Skeletal muscle satellite cell (primary cell): ENCODE measurements around the gene ARHGEF7.
A peak's percentile ranks its signal among the peaks of the same experiment; 100 is the strongest.

Experiments
- H3K27me3 ChIP-seq: 2 replicates; pipeline ENCODE4 v1.7.0; 2013; ENCODE audit warnings: low read length; ENCODE audit not compliant: control insufficient read depth, insufficient read depth
- H3K36me3 ChIP-seq: 2 replicates; pipeline ENCODE4 v1.7.0; 2013; ENCODE audit warnings: mild to moderate bottlenecking, control low read depth, low read length; ENCODE audit not compliant: insufficient read depth
- H3K4me1 ChIP-seq: 2 replicates; pipeline ENCODE4 v1.7.0; 2013; ENCODE audit warnings: low read length; ENCODE audit not compliant: control insufficient read depth, insufficient read depth
- H3K4me2 ChIP-seq: 2 replicates; pipeline ENCODE4 v1.7.0; 2013; ENCODE audit warnings: mild to moderate bottlenecking, low read length
- H3K4me3 ChIP-seq: 2 replicates; pipeline ENCODE4 v1.7.0; 2013; ENCODE audit warnings: low read length
- H3K9ac ChIP-seq: 2 replicates; pipeline ENCODE4 v1.7.0; 2013; ENCODE audit warnings: mild to moderate bottlenecking, low read depth, low read length, moderate library complexity
- H3K9me3 ChIP-seq: replicated peaks from 2 replicates; pipeline ENCODE4 v1.7.0; 2013; ENCODE audit warnings: mild to moderate bottlenecking, control low read depth, low read length

Gene ARHGEF7

DNA sequence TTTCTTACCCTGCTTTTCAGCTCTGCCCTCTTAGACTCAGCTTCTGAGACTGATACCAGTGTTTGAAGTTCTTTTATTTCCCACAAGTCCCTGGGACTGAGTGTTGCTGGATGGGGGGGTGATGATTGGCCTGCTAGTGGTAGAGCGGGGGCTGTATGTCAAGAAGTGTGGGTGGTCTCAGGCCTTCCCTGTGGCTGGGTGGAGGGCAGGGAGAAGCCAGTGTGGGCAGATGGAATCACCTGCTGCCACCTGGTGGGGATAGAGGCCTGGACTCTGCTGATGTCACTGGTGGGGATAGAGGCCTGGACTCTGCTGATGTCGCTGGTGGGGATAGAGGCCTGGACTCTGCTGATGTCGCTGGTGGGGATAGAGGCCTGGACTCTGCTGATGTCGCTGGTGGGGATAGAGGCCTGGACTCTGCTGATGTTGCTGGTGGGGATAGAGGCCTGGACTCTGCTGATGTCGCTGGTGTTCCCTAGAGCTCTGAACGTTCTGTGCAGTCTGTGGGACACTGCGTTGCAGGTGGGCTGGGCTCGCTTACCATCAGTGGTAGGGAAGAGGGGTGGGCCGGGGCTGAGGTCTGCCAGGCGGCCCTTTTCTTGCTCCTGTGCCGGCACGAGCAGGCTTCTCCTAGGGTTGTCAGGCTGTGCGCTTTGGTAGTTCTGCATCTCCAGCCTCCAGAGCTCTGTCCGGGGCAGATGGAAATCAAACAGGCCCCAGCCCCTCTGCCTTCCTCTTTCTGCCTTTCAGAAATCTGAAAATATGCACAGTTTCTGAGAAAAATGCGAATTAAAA lies 101.3 kb downstream of the ARHGEF7 start:
- H3K9me3 ChIP-seq, result no peaks in the 10 kb centered on the region

DNA sequence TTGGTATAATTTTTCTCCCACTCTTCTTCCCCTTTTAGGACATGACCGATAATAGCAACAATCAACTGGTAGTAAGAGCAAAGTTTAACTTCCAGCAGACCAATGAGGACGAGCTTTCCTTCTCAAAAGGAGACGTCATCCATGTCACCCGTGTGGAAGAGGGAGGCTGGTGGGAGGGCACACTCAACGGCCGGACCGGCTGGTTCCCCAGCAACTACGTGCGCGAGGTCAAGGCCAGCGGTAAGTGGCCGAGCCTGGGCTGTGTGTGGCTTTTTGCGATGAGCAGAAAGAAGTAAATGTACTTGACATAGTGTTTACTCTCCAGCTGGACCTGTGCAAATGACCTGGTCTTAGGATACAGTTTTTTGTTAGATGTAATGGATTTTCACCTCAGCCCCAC lies 102.5 kb downstream of the ARHGEF7 start:
- Histone ChIP-seq H3K4me2 (no peak overlapping the region), H3K4me1 (peaks cover 8% of the 10 kb centered on the region), H3K9ac (no peak overlapping the region), H3K4me3 (no peak overlapping the region), H3K9me3 (no peaks in the 10 kb centered on the region), H3K36me3 (peaks cover 4% of the 10 kb centered on the region), H3K27me3 (no peaks in the 10 kb centered on the region)

More for the DNA sequence above, 101.3 kb downstream of the ARHGEF7 start:
- H3K4me1 ChIP-seq, result peaks cover 20% of the 10 kb centered on the region
- no peak overlapping the region for H3K4me2 ChIP-seq
- H3K36me3 ChIP-seq, result peaks cover 4% of the 10 kb centered on the region
- no peak overlapping the region for H3K4me3 ChIP-seq
- H3K27me3 ChIP-seq, result no peaks in the 10 kb centered on the region
- H3K9ac ChIP-seq, result no peak overlapping the region

DNA sequence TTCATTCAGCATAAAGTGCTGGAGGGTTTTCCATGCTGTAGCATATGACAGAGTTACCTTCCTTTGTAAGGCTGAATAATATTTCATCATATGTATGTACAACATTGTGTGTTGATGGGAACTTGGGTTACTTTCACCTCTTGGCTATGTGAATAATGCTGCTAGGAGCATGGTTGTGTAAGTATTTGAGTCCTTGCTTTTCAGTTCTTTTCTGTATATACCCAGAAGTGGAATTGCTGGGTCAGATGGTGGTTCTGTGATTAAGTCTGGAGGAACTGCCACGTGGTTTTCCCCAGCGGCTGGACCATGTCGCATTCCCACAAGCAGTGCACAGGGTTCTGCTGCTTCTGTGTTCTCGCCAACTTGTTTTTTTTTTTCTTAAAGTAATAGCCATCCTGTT lies 104.2 kb downstream of the ARHGEF7 start:
- H3K4me2 ChIP-seq, result no peak overlapping the region
- peaks cover 8% of the 10 kb centered on the region for H3K4me1 ChIP-seq
- no peaks in the 10 kb centered on the region for H3K27me3 ChIP-seq
- no peaks in the 10 kb centered on the region for H3K9me3 ChIP-seq
- no peak overlapping the region for H3K4me3 ChIP-seq
- H3K36me3 ChIP-seq, result peaks cover 4% of the 10 kb centered on the region
- no peak overlapping the region for H3K9ac ChIP-seq

DNA sequence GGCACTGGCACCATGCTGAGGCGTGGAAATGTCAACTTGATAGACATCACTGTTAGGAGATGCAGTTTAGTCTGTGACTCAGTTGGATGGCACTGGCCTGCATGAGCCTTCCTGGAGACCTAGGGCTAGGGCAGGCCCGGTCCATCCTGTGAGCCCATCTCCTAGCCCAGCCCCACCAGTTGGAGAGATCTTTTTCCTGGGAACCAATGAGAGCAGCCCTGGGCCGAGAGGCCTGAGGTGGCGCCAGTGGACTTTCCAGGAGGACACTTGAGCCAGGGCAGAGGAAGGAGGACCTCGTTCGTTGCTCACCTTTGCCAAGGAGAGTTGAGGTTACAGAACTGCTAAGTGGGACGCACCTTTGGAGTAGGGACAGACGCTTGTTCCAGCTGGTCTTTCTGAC lies 104.8 kb downstream of the ARHGEF7 start:
- Histone ChIP-seq H3K36me3 (peaks cover 4% of the 10 kb centered on the region), H3K4me3 (no peak overlapping the region), H3K4me1 (peaks cover 8% of the 10 kb centered on the region), H3K9ac (no peak overlapping the region), H3K27me3 (no peaks in the 10 kb centered on the region), H3K9me3 (no peaks in the 10 kb centered on the region), H3K4me2 (no peak overlapping the region)

DNA sequence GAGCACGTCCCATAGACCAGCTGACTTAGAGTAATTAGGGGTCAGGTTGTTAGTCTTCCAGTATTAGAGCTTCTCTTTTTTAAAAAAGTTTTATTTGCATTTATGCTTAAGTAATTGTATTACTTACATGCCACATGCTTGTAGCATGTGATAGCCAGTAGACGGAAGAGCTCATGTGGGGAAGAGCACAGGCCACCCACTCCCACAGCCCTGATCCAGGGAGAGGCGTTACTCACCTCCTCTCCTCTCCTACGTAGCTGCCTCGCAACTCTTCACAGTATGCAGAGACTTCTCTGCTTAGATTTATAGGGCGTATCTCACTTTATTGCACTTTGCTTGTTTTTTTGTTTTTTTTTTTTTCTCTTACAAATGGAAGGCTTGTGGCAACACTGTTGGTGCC lies 110.1 kb downstream of the ARHGEF7 start:
- Histone ChIP-seq H3K9ac (no peak overlapping the region), H3K27me3 (no peaks in the 10 kb centered on the region), H3K4me2 (no peak overlapping the region), H3K4me1 (peaks cover 28% of the 10 kb centered on the region), H3K36me3 (no peaks in the 10 kb centered on the region), H3K9me3 (no peaks in the 10 kb centered on the region), H3K4me3 (no peak overlapping the region)

DNA sequence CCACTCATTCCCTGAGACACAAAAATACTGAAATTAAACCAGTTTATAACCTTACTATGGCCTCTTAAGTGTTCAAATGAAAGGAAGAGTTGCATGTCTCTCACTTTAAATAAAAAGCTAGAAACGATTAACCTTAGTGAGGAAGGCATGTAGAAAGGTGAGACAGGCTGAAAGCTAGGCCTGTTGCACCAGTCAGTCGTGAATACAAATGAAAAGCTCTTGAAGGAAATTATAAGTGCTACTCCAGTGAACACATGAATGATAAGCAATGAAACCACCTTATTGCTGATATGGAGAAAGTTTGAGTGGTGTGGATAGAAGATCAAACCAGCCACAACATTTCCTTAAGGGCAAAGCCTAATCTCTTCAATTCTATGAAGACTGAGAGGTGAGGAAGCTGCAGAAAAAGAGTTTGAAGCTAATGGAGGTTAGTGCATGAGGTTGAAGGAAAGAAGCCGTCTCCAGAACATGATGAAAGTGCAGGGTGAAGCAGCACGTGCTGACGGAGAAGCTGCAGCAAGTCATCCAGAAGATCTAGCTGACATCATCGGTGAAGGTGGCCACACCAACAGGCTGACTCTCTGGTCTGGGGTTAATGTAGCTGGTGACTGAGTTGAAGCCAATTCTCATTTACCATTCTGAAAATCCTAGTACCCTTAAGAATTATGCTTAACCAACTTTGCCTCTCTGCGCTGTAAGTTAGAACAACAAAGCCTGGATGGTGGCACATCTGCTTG lies 110.9 kb downstream of the ARHGEF7 start:
- H3K4me1 ChIP-seq, result peaks cover 28% of the 10 kb centered on the region
- H3K9ac ChIP-seq, result no peak overlapping the region
- H3K4me2 ChIP-seq, result no peak overlapping the region
- no peaks in the 10 kb centered on the region for H3K36me3 ChIP-seq
- H3K9me3 ChIP-seq, result no peaks in the 10 kb centered on the region
- no peak overlapping the region for H3K4me3 ChIP-seq
- H3K27me3 ChIP-seq, result no peaks in the 10 kb centered on the region

DNA sequence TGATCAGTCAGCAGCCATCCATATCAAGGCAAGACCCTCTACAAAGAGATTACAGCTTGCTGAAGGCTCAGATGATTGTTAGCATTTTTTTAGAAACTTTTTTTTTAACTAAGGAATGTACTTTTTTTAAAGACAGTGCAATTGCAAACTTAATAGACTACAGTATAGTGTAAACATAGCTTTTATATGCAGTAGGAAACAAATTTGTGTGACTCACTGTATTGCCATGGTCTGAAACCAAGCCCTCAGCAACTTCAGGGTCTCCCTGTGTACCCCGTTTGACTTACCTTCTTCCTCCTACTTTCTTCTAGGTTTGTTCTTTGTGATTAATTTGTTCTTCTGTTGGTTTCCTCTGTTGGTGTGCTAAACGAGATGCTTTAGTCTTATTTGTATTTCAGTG lies 112.3 kb downstream of the ARHGEF7 start:
- Histone ChIP-seq H3K9ac (no peak overlapping the region), H3K4me1 (peaks cover 28% of the 10 kb centered on the region)

DNA sequence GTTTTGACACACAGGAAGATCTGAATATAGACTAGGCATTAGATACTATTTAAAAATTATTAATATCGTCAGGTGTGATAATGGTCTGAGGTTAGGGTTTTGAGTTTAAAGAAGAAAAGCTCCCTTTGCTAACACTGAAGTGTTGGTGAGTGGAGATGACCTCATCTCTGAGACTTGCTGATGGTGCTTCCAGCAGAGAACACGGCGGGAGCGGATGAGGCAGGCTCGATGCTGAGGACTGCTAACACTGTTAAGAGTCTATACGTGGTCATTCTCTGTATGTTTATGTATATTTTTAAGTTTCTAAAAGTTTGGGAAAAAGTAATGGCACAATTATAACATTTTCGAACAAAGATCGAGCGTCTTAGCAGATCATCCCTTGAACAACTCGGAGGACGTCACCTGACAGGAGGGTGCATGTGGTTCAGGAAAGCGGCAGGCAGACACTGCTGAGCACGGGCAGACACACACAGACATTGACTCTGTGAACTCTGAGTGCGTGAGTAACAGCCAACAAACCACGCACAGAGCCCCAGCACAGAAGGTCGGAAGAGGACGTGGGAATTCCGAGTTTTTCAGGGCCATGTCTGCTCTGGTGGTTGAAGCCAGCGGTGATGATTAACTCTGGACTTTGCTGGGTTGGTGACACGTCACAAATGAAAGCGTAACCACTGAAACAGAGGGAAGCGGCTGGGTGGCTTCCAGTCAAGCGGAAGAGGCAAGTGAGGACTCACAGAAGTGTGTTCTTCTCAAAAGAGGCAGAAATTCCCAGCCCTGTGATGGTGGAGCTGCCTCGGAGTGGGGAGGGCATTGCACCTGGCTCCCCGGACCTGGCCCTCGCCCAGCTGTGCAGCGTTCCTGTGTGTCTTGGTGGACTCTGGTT lies 113.4 kb downstream of the ARHGEF7 start:
- Histone ChIP-seq H3K4me3 (peak overlapping the region; percentile 52), H3K36me3 (peaks cover 6% of the 10 kb centered on the region), H3K4me2 (peak overlapping the region; percentile 81), H3K9ac (peak overlapping the region; percentile 80), H3K9me3 (no peaks in the 10 kb centered on the region), H3K27me3 (no peaks in the 10 kb centered on the region), H3K4me1 (peaks cover 38% of the 10 kb centered on the region)

More for the DNA sequence above, 112.3 kb downstream of the ARHGEF7 start:
- Histone ChIP-seq H3K27me3 (no peaks in the 10 kb centered on the region), H3K36me3 (peaks cover 6% of the 10 kb centered on the region), H3K9me3 (no peaks in the 10 kb centered on the region), H3K4me3 (no peak overlapping the region), H3K4me2 (no peak overlapping the region)

DNA sequence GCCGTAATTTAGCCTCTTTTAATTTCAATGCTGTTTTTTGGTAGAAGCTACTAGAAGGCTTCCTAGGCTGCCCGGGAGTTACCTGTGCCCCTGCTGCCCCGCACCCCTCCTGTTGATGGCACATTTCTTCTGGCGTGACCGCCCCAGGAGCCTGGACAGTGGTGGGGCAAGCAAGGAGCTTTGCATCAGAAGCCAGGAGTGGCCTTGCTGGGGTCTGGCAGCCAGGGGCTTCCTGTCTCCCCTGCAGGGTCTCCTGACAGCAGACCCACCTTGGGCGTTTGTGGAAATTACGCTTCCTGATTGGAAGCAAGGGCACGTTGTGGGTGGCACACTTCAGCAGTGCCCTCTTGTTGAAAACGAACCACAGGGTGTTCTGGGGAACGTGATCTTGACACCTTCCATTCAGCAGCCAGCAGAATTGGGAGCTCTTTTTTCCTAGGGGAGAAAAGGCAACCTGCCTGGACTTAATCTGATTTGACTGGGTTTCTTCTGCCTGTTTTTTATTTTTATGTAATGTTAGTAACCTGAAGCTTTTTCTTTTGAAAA lies 115.3 kb downstream of the ARHGEF7 start:
- Histone ChIP-seq H3K9me3 (no peaks in the 10 kb centered on the region), H3K27me3 (no peaks in the 10 kb centered on the region), H3K4me3 (no peak overlapping the region), H3K36me3 (peaks cover 17% of the 10 kb centered on the region), H3K4me2 (no peak overlapping the region), H3K9ac (no peak overlapping the region), H3K4me1 (peaks cover 38% of the 10 kb centered on the region)

DNA sequence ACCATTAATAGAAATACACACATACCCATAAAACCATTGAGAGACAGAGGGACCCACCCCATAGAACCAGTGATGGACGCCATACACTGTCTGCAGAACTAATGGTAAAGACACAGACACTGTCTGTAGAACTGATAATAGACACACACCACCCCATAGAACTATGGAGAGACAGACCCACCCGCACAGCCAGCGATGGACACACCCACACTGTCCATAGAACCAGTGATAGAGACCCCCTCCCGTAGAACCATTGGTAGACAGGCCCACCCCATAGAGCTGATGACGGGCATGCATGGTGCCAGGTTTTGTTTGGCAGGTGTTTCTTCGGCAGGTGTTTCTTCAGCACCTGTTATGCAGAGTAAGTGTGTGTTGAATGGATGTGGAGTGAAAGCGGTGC lies 117.1 kb downstream of the ARHGEF7 start:
- peaks cover 17% of the 10 kb centered on the region for H3K36me3 ChIP-seq

DNA sequence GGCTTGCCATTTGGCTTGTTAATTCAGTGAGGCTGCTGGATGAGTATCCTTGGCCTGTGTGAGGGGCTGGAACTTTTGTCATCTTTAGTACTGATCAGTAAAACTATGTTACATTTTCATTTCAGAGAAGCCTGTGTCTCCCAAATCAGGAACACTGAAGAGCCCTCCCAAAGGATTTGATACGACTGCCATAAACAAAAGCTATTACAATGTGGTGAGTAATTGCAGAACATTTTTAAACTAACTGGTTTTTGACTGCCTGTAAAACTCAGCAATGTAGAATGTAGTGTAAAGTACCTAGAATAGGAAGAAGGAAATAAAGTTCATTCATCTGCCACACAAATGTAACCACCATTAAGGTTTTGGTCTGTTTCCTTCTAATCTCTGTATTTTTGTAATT lies 118.0 kb downstream of the ARHGEF7 start:
- Histone ChIP-seq H3K4me1 (peaks cover 28% of the 10 kb centered on the region), H3K9me3 (no peaks in the 10 kb centered on the region), H3K4me3 (no peak overlapping the region), H3K27me3 (no peaks in the 10 kb centered on the region), H3K36me3 (peaks cover 17% of the 10 kb centered on the region), H3K9ac (no peak overlapping the region), H3K4me2 (no peak overlapping the region)

More for the DNA sequence above, 117.1 kb downstream of the ARHGEF7 start:
- Histone ChIP-seq H3K9me3 (no peaks in the 10 kb centered on the region), H3K4me3 (no peak overlapping the region), H3K4me2 (no peak overlapping the region), H3K4me1 (peaks cover 37% of the 10 kb centered on the region), H3K9ac (no peak overlapping the region), H3K27me3 (no peaks in the 10 kb centered on the region)
